GM12874 (cell line): Measurements from ENCODE around the gene HSFX1.

ENCODE experiments used
- TF ChIP-seq, protein P1 (sequence below): IDR thresholded peaks from 2 replicates; pipeline ENCODE4 v1.5.1; 2011; ENCODE audit warnings: low read depth, mild to moderate bottlenecking, control low read depth, low read length, moderate library complexity; ENCODE audit not compliant: insufficient read depth

HSFX1 gene

DNA sequence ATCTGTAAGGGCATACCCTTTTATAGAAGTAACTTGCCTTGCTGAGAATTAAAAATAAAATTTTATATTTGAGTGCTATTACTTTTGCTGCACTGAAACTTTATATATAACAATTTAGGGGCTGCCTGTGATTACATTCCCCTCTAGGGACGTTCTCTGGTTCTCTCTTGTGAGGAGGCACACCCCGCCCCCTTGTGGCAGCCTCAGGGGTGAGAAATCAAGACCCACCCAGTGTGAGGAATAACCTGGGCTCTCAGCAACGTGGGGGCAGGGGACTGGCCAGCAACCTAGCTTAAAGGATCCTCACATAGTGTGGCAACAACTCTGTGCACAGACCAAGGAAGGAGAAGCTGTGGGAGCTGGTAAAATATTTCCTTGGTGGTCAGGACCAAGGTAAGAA lies 51.6 kb downstream of the HSFX1 start:
- TF ChIP-seq, protein P1, sequence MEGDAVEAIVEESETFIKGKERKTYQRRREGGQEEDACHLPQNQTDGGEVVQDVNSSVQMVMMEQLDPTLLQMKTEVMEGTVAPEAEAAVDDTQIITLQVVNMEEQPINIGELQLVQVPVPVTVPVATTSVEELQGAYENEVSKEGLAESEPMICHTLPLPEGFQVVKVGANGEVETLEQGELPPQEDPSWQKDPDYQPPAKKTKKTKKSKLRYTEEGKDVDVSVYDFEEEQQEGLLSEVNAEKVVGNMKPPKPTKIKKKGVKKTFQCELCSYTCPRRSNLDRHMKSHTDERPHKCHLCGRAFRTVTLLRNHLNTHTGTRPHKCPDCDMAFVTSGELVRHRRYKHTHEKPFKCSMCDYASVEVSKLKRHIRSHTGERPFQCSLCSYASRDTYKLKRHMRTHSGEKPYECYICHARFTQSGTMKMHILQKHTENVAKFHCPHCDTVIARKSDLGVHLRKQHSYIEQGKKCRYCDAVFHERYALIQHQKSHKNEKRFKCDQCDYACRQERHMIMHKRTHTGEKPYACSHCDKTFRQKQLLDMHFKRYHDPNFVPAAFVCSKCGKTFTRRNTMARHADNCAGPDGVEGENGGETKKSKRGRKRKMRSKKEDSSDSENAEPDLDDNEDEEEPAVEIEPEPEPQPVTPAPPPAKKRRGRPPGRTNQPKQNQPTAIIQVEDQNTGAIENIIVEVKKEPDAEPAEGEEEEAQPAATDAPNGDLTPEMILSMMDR: peak; percentile 53
